GM21390 (cell line): ENCODE results near the gene FAM131B.
A peak's percentile ranks its signal among the peaks of the same experiment; 100 is the strongest.

Experiments used
- ATAC-seq: cut with Tn5 transposase; IDR thresholded peaks from one replicate; pipeline ENCODE4 v1.9.1; 2021; ENCODE audit not compliant: unreplicated experiment

Gene FAM131B

GRCh38 chr7:143325240-143325639, 37.3 kb downstream of the FAM131B start:
- ATAC-seq, result peak; percentile 54

GRCh38 chr7:143323653-143324052, 38.9 kb downstream of the FAM131B start:
- ATAC-seq, result no peak

- no peak for ATAC-seq
These were observed 39.5 kb downstream of the FAM131B start for GRCh38 chr7:143322760-143323633.

- no peak for ATAC-seq
These were observed 40.8 kb downstream of the FAM131B start for GRCh38 chr7:143321734-143322133.

GRCh38 chr7:143321242-143321641, 41.3 kb downstream of the FAM131B start:
- no peak for ATAC-seq

GRCh38 chr7:143320620-143321019, 41.9 kb downstream of the FAM131B start:
- no peak for ATAC-seq

- ATAC-seq, result no peak
These were observed 43.9 kb downstream of the FAM131B start for GRCh38 chr7:143318661-143319060.

GRCh38 chr7:143316492-143316891, 46.0 kb downstream of the FAM131B start:
- ATAC-seq, result no peak

- no peak for ATAC-seq
These were observed 46.7 kb downstream of the FAM131B start, which contains the start of gene CLCN1 for GRCh38 chr7:143315776-143316175. Gene CLCN1, plus strand, starts transcription at chr7:143316111. Its CDS starts 102 bp downstream, at chr7:143316213.

- no peak for ATAC-seq
These were observed 48.4 kb downstream of the FAM131B start for GRCh38 chr7:143314127-143314526.

- ATAC-seq, result no peak
These were observed 53.9 kb downstream of the FAM131B start for GRCh38 chr7:143308632-143309031.

GRCh38 chr7:143305423-143306070, 57.0 kb downstream of the FAM131B start:
- ATAC-seq, result no peak

- no peak for ATAC-seq
These were observed 57.6 kb downstream of the FAM131B start for GRCh38 chr7:143304938-143305337.

GRCh38 chr7:143303733-143304132, 58.8 kb downstream of the FAM131B start:
- ATAC-seq, result no peak
